AG08396 (cell line): ENCODE measurements around the gene GATAD2B.
A peak's percentile ranks its signal among the peaks of the same experiment; 100 is the strongest.
"Not testable (repeated sequence)": the region's sequence is repeated elsewhere in the genome, so short reads cannot be mapped to it uniquely, and the experiment has no call there.

Experiments used
- DNase-seq: peaks from one replicate; pipeline ENCODE4 v3.0.0; 2012; ENCODE audit warnings: low spot score, mixed read lengths

The GATAD2B gene

DNA sequence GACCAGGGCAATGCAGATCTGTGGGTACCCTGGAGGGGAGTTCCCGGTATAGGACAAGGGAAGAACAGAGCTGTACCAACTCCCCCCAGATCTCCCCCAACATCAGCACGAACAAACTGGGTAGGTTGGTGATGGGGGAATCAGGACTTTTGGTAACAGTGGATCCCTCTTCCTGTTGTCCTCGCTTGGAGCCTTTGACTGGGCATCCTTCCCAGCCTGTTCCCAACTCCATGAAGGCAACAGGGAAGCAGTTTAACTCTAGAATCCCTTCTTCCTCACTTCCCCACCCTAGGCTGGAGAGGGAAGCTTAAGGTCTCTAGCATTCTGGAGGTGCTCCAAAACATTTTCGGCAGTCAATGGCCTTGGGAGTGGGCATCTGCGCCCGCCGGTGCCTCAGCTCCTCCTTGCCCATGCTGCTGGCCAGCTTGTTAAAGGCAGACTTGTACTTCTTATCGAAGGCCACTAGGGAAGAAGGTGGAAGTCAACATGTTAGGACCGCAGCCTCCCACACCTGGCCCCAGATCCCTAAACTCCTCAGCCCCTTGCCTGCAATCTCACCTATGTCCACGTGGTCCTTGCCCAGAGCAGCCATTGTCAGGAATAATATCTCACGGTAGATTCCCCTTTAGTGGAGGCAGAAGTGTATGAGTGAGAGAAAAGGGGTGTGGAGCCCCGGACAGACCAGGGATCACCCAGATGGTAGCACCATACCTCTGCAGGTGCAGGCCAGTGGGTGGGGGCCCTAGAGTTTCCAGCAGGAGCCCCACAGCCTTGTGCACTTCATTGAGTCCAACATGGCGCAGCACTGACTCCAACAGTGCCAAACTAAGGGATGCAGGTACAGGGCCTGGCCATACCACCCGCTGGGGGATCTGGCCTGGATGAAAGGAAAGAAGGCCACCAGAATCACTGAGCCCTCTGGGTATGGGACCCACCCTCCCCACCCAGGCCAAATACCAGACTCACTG, 7.5 kb upstream of the GATAD2B start:
- DNase-seq: no peak

DNA sequence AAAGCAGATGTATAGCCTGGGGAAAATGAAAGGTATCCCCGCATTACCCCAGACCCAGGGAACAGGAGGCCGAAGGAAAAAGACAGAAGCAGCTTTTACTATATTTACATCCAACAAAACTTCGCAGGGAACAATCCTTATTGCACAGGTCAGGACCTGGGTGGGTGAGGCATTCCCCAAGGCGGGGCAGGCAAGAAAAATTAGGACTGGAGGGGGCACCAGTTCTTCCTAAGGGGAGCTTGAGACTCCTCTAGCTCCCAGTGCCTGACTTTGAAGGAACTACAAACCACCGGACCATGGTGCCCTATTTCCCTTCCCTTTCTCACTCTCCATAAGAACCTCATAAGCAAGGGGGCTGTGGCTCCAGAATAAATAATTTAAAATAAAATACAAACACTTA, 6.7 kb upstream of the GATAD2B start:
- no peak for DNase-seq

DNA sequence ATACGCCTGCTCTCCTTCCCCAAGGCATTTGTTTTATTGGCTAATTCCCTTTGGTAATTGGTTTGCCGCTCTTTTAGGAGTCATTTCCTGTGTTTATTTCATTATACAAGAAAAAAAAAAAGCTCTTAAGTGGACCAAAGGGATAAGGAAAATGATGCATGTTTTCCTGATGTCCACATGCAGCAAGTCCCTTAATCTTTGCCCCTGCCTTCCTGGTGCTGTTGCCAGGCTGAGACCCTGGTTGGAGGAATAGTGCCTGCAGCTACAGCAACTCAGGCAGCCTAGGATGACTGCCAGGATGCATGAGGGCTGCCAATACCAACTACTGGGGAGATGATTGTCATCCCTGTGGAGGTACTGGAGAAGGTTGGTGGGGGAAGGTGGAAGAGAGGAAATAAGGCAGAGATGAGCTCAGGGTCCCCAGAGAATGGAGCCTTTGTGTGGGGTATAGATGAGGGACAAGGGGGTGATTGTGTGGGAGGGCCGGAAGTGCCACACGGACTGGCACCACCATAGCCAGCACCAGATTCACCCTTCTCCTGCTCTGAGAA, 6.1 kb upstream of the GATAD2B start:
- peak; percentile 23 for DNase-seq

DNA sequence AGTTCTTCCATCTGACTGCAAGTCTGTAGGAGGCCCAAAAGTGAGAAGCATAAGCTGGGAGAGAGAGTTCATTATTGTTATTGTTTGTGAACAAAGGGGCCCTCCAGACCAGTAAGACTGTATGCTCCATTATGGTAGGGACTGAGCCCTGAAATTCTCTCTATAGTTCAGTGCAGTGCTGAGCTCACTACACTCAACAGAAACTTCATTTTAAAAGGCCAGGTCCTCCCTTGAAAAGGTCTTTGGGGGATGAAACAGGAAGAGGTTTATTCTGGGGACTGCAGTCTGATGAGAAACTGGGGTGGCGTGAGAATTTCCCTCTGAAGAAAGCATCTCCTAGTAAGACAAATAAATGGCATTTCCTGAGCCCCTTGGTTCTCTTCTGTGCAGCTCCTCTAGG, 5.5 kb upstream of the GATAD2B start:
- DNase-seq: no peak

DNA sequence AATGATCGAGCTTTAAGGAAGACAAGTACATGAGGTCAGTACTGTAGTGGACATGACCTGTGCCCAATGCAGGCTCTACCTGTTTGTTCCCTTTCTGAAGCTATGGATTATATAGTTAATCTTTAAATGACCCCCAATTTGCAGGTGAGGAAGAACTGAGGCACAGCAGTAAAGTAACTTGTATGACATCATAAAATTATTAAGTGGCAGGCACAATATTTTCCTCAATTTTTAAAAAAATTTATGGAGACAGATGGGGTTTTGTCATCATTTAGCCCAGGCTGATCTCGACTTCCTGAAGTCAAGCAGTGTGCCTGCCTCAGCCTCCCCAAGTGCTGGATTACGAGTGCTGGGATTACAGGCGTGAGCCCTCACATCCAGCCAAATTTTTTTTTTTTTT, 3.6 kb upstream of the GATAD2B start:
- no peak for DNase-seq

DNA sequence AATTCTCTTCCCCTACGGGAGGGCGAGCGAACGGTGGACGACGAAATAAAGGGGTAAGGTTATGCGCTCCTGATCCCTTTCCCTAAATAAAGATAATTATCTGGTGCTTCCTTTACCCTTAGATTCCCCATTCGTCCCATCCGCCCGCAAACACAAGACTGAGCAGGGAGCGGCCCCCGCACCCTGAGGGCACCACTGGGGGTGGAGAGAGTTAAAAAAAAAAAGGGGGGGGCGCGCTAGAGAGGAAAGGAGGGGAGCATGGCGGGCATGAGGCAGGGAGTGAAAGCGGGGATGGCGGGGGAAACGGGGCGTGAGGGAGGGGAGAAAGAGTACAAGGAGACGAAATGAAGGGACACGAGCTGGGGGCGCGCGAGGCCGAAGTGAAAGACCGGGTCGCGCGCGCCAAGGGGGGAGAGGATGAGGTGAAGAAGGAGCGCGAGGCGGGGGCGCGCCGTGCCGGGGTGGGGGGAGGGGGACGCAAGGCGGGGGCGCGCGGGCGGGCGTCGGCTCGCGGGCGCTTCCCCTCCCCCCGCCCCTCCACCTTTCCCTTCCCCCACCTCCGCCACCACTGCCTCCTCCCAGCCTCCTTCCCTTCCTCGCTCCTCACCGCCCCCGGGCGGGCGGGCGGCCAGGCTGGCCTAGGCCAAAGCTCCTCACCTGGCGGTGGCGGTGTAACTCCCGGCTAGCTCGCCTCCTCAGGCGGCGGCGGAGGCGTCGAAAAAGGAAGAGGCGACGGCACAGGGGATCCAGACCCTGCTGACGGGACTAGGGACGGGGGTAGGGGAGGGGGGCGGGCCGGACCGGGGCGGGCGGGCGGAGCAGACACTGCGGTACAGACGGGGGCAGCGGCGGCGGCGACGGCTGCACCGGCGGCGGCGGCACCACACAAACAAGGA, 448 bp downstream of the GATAD2B start:
- DNase-seq: no peak

DNA sequence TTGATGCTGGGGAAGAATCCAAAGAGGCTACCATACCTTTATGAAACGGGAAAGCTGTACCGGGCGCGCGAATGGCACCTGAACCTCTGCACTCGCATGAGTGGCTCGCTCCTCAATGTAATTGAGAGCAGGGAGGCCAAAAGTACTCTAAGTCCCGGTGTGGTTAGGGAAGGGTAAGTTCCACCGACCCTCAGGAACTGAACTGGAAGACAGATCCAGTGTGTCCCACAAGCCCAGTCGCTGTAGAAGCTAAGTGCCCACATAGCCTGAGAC, 1.0 kb downstream of the GATAD2B start:
- DNase-seq: peak; percentile 5

DNA sequence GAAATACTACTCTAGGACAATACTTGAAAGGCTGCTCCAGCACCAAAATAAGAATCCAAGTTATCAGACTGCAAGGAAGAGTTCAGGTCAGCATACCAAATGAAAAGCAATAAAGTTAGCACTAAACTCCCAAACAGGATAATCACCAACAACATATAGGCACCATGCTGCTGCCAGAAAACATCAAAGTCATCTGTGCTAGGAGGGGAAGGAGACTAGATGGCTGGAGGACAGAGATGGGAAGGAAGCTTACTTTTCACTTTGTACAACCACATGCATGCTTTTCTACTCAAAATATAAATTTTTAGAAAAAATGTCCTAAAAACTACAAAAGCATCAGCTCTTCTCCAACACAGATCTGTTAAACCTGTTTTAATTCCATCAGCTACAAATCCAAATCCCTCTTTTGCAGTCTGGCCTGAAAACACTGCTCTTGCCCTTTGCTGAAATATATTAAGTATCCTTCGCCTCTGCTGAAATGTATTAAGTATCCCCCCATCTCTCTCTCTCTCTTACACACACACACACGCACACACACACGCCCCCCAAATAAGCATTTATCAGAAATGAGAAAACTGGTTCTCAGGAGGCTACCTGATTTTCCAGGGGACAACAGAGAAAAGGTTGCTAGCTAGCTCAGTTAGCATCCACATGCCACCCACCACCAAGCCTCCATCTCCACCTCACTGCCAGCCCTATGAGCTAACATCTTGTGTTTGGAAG, 1.5 kb downstream of the GATAD2B start:
- no peak for DNase-seq

DNA sequence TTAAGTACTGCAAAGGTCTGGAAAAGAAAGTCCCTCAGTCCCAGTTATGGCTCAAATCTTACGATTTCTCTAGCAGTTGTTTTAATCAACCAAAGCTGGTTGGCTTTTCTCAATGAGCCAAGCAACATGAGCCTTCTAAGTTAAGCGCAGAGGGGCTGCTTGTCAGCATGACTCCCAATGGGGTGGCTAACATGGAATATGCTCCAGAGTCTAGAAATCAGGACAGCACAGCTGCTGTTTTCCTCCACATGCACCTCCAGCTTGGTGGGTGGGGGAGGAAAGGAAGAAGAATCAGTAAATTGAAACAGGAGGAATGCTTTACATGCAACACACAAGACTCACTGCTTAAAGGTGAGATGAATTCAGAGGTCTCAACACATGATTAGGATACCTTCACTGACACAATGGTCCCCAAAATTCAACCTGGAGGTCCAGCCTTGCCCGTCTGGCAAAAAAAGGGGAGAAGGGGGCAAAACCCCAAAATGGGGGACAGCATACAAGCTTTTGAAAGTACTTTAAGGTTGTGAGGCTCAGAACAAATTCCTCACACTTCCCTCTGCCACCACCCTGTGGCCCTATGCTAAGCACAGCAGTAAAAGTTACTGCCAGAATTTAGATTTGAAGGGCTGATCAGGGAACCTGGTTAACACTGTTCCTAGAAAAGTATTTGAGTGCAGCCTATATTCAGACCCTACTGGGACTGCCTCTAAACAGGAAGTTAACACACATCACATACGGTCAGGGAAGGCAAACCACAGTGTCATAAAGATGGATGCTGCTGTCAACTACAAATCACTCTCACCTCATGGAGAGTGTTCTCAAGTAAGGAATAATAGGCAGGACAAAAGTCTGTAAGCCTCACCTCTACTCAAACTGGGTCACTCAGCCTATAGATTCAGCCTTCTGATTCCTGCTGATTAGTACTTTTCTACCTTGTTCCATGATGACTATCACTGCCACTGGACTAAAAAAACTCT, 2.6 kb downstream of the GATAD2B start:
- peak; percentile 25 for DNase-seq

DNA sequence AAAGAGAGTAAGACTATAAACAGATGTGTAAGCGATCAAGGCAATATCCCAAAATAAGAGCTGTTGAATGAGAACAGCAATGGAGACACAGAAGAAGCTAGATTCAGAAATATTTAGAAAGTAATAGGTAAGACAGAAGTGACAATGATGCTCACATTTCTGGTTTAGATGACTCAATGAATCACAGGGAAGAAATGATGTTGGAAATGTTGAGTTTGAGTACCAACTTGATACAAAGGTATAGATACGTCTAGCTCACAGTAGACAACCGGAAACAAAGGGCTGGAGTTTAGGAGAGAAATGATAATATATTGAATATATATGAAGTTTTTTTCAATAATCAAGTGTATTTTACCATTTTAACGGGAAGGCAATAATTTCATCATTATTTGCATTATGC, 6.5 kb downstream of the GATAD2B start:
- no peak for DNase-seq

DNA sequence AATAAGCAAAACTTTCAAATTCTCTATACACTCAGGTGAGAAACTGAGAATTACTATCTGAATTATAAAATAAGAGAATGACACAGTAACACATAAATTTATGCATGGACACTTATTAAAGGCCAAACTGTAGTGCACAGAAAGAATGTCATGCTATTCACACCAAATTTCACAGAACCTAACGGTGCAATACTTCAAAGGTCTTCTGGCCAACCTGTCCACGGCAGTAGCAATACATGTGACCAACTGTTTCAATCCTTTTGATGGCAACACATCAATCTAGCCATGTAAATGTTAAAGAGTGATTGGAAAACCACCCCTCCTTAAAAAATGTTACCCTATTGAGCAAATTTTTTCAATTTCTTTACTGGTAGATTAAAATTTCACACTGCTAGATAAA, 10.4 kb downstream of the GATAD2B start:
- DNase-seq: no peak

DNA sequence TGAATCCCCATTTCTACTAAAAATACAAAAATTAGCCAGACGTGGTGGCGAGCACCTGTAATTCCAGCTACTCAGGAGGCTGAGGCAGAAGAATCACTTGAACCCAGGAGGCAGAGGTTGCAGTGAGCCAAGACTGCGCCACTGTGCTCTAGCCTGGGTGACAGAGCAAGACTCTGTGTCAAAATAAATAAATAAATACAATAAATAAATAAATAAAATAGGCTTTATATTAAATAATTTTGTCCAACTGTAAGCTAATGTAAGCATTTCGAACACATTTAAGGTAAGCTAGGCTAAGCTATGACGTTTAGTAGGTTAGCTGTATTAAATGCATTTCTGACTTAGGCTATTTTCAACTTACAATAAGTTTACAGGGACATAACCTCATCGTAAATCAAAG, 12.2 kb downstream of the GATAD2B start:
- not testable (repeated sequence) for DNase-seq

DNA sequence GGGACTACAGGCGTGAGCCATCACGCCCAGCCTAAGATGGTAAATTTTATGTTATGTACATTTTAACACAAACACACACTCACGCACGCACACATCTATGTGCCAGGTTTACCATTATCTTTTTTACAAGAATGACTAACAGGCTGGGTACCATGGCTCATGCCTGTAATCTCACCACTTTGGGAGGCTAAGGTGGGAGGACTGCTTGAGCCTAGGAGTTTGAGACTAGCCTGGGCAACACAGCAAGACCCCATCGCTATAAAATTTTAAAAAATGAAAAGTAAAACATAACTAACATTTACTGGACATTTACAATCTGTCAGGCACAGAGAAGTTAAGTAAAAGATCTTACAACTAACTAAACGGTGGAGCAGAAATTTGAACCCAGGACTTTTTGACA, 14.7 kb downstream of the GATAD2B start:
- DNase-seq: no peak

DNA sequence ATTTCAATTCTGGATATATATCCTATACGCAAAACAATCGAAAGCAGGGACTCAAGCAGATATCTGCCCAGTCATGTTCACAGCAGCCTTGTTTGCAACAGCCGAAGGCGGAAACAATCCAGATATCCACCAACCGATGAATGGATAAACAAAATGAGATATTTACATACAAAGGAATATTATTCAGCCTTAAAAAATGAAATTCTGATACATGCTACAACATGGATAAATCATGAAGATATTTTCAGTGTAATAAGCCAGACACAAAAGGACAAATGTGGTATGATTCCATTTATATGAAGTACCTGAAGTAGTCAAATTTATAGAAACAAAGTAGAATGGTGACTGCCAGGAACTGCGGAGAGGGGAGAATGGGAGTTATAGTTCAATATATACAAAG, 15.6 kb downstream of the GATAD2B start:
- DNase-seq: no peak

DNA sequence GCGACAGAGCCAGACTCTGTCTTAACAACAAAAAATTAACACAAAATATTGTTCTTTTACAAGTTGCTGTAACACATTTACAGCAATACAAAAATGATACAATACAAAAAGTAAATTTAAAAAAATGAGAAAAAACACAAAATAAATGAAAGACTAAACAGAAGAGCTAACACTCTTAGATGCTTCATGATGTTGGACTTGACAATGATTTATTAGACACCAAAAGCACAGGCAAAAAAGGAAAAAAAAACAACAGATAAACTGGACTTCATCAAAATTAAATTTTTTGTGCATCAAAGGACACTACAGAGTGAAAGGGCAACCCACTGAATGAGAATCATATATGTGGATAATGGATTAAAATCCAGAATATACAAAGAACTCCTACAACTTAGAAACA, 16.4 kb downstream of the GATAD2B start:
- DNase-seq: no peak

DNA sequence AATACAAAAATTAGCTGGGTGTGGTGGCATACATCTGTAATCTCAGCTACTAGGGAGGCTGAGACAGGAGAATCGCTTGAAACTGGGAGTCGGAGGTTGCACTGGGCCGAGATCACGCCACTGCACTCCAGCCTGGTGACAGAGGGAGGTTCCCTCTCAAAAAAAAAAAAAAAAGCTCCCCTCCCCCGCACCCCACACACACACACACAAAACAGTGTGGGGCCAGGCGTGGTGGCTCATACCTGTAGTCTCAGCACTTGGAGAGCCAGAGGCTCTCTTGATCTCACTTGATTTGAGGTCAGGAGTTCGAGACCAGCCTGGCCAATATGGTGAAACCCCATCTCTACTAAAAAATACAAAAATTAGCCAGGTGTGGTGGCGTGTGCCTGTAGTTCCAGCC, 16.9 kb downstream of the GATAD2B start:
- not testable (repeated sequence) for DNase-seq

DNA sequence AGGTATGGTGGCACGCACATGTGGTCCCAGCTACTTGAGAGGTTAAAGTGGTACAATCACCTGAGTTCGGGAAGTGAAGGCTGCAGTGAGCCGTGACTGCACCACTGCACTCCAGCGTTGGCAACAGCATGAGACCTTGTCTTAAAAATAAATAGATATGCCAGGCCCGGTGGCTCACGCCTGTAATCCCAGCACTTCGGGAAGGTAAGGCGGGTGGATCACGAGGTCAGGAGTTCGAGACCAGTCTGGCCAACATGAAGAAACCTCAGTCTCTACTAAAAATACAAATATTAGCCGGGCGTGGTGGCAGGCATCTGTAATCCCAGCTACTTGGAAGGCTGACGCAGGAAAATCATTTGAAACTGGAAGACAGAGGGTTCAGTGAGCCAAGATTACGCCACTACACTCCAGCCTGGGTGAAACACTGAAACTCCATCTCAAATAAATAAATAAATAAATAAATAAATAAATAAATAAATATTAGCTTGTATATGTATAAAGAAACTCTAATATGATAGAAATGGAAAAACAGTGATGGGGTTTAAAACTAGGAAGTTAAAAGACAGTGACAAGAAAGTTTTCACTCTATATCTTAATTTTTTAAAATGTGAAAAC, 18.8 kb downstream of the GATAD2B start:
- DNase-seq: no peak

DNA sequence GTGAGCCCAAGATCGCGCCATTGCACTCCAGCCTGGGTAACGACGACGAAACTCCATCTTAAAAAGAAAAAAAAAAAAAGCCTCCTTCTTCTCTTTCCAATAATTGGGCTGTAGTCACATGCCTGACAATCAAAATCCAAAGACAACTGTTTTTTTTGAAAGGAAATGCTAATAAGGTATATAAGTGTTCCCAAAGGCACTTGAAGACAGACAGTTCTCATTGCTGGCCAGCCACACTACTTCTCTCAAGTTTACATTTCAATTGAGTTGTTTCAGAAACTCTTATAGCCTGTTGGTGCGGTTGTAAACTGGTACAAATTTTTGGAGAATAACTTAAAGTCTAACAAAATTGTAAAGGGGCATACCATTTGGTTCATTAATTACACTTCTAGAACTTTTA, 23.3 kb downstream of the GATAD2B start:
- DNase-seq: no peak

DNA sequence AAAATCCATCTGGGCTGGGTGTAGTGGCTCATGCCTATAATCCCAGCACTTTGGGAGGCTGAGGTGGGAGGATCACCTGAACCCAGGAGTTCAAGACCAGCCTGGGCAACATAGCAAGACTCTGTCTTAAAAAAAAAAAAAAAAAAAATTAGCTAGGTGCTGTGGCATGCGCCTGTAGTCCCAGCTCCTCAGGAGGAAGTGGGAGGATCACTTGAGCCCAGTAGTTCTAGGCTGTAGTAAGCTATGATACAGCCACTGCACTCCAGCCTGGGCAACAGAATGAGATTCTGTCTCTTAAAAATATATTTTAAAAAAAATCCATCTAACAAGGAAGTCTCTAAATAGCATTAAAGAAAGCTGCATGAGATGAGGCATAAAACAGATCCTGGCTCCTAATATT, 26.9 kb downstream of the GATAD2B start:
- not testable (repeated sequence) for DNase-seq

DNA sequence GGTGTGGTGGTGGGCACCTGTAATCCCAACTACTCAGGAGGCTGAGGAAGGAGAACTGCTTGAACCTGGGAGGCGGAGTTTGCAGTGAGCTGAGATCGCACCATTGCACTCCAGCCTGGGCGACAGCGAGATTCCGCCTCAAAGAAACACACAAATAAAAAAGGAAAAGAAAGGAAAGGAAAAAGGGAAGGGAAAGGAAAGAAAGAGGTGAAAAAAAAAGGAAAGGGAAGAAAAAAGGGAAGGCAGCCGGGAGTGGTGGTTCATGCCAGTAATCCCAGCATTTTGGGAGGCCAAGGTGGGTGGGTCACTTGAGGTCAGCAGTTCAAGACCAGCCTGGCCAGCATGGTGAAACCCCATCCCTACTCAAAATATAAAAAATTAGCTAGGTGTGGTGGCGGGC, 31.7 kb downstream of the GATAD2B start:
- not testable (repeated sequence) for DNase-seq

DNA sequence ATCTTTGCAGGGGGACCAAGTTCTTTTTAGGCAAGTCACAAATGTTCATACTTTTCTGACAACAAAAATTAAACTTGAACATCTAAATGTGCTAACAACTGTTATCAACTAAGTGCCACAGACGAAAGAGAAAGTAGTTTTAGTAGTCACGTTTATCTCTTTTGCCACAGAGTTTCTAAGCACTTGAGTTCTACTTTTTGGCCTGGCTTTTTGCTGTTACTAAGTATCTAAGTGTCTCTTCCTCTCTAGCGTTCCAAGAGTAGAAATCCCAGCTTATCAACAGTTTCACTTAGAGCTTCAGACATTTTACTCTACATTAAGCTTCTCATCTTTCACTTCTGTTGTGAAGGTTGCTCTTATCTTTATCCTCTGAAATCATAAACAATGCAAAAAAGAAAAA, 34.2 kb downstream of the GATAD2B start:
- no peak for DNase-seq
